ENCODE results near the gene PLXNA4. TPM values are rescaled to one million over a fixed set of nuclear protein-coding genes. Genes with fewer than 3 reads are reported as not detected.

Gene PLXNA4
- polyA plus RNA-seq, 1 donor (not counting 4 experiments of a cell fraction or from before 2014, with no cell fraction given), result 0.01 TPM

DNA sequence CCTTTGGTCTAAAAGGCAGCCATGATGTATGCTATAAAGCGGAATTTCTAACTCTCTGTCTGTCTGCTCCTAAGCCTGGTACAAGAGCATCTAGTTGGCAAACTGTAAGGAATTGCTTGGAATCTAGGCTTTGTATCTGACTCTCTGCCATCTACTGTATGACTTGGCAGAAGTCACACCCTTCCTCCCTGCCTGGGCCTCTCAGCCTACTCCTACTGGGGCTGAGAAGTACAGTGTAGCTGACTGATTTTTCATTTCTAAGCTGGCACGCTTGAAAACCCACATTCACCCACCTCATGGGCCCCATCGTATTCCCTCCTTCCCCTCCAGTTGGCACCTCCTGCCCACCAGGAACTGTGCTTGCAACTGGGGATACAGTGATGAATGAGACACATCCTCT lies 435.2 kb downstream of the PLXNA4 start:
- Histone ChIP-seq H3K4me3 (ENCODE audit: control insufficient read depth in 2 of 3, extremely low read depth in 1 of 3, insufficient read depth in 2 of 3, low read depth in 1 of 3, low read length in 3 of 3) (no peak overlapping the region), H3K79me2 (ENCODE audit: control insufficient read depth, insufficient read depth, low read length) (no peaks in the 10 kb centered on the region), H3K9me3 (ENCODE audit: control insufficient read depth, low read depth, low read length) (no peaks in the 10 kb centered on the region), H3K4me2 (ENCODE audit: control insufficient read depth, extremely low read depth, insufficient read depth, low read depth, low read length) (no peak overlapping the region), H3K27me3 (ENCODE audit: control insufficient read depth, extremely low read depth, insufficient read depth, low read length) (no peaks in the 10 kb centered on the region), H3K9me1 (ENCODE audit: control insufficient read depth, extremely low read depth, insufficient read depth, low read length) (no peaks in the 10 kb centered on the region), H2AFZ (ENCODE audit: control insufficient read depth, low read length) (no peak overlapping the region), H3K36me3 (ENCODE audit: control insufficient read depth in 2 of 2, extremely low read depth in 1 of 2, insufficient read depth in 2 of 2, low read length in 2 of 2) (no peaks in the 10 kb centered on the region), H3K9ac (ENCODE audit: control insufficient read depth, extremely low read depth, insufficient read depth, low read length) (no peak overlapping the region), H3K27ac (ENCODE audit: control insufficient read depth, insufficient read depth, low read length) (no peak overlapping the region), H3K4me1 (ENCODE audit: control insufficient read depth, extremely low read depth, insufficient read depth, low read length) (peaks cover 24% of the 10 kb centered on the region), H4K20me1 (ENCODE audit: control insufficient read depth, extremely low read depth, insufficient read depth, low read length) (no peaks in the 10 kb centered on the region)
- DNase-seq (ENCODE audit: low read depth, low spot score) (no peak), FAIRE-seq (peak; percentile 71)
- dilution Hi-C loops (cut with MboI; ENCODE audit: extremely low pct_ligation_motif_present, low sequenced_read_pairs), result no loop called here
- TF ChIP-seq CTCF (optimal IDR thresholded peaks at IDR 0.05 in 1 of 3, IDR thresholded peaks at IDR 0.05 in 1 of 3, conservative IDR thresholded peaks at IDR 0.05 in 1 of 3; ENCODE audit: extremely low read depth in 1 of 3, insufficient read depth in 2 of 3, low read length in 3 of 3), result no peak

- Histone ChIP-seq H3K36me3 (ENCODE audit: control insufficient read depth in 2 of 2, extremely low read depth in 1 of 2, insufficient read depth in 2 of 2, low read length in 2 of 2) (no peaks in the 10 kb centered on the region), H3K4me1 (ENCODE audit: control insufficient read depth, extremely low read depth, insufficient read depth, low read length) (peaks cover 22% of the 10 kb centered on the region), H3K27me3 (ENCODE audit: control insufficient read depth, extremely low read depth, insufficient read depth, low read length) (no peaks in the 10 kb centered on the region), H4K20me1 (ENCODE audit: control insufficient read depth, extremely low read depth, insufficient read depth, low read length) (no peaks in the 10 kb centered on the region), H3K9me3 (ENCODE audit: control insufficient read depth, low read depth, low read length) (no peaks in the 10 kb centered on the region), H3K4me3 (ENCODE audit: control insufficient read depth in 2 of 3, extremely low read depth in 1 of 3, insufficient read depth in 2 of 3, low read depth in 1 of 3, low read length in 3 of 3) (no peak overlapping the region), H3K9me1 (ENCODE audit: control insufficient read depth, extremely low read depth, insufficient read depth, low read length) (no peaks in the 10 kb centered on the region), H2AFZ (ENCODE audit: control insufficient read depth, low read length) (no peak overlapping the region), H3K9ac (ENCODE audit: control insufficient read depth, extremely low read depth, insufficient read depth, low read length) (no peak overlapping the region), H3K4me2 (ENCODE audit: control insufficient read depth, extremely low read depth, insufficient read depth, low read depth, low read length) (no peak overlapping the region), H3K79me2 (ENCODE audit: control insufficient read depth, insufficient read depth, low read length) (no peaks in the 10 kb centered on the region), H3K27ac (ENCODE audit: control insufficient read depth, insufficient read depth, low read length) (no peak overlapping the region)
- DNase-seq (ENCODE audit: low read depth, low spot score) (no peak), FAIRE-seq (no peak)
- TF ChIP-seq CTCF (optimal IDR thresholded peaks at IDR 0.05 in 1 of 3, IDR thresholded peaks at IDR 0.05 in 1 of 3, conservative IDR thresholded peaks at IDR 0.05 in 1 of 3; ENCODE audit: extremely low read depth in 1 of 3, insufficient read depth in 2 of 3, low read length in 3 of 3) (no peak), EZH2 (IDR thresholded peaks at IDR 0.05; ENCODE audit: low read length) (no peak)
- dilution Hi-C loops (cut with MboI; ENCODE audit: extremely low pct_ligation_motif_present, low sequenced_read_pairs), result no loop called here
Measured at GRCh38 chr7:132140341-132140740, 435.9 kb downstream of the PLXNA4 start.

Data from keratinocyte (primary cell).